Osteocyte (in vitro differentiated cells): ENCODE results near the gene XYLB. TPM values are rescaled to one million over a fixed set of nuclear protein-coding genes. Genes with fewer than 3 reads are reported as not detected.

Experiments used
- DNase-seq: peaks from one replicate; pipeline ENCODE4 v3.0.0; 2021; ENCODE audit warnings: mixed read lengths; ENCODE audit not compliant: unreplicated experiment; ENCODE audit errors: extremely low spot score
- H3K27ac Mint-ChIP-seq: one replicate; pipeline ENCODE4 v1.8.0; 2021; ENCODE audit warnings: mild to moderate bottlenecking, mixed read lengths; ENCODE audit not compliant: unreplicated experiment
- H3K27me3 Mint-ChIP-seq: one replicate; pipeline ENCODE4 v1.8.0; 2021; ENCODE audit warnings: mixed read lengths; ENCODE audit not compliant: unreplicated experiment
- H3K36me3 Mint-ChIP-seq: one replicate; pipeline ENCODE4 v1.8.0; 2021; ENCODE audit warnings: mixed read lengths; ENCODE audit not compliant: unreplicated experiment
- H3K4me1 Mint-ChIP-seq: one replicate; pipeline ENCODE4 v1.8.0; 2021; ENCODE audit warnings: mixed read lengths; ENCODE audit not compliant: unreplicated experiment
- H3K4me3 Mint-ChIP-seq: one replicate; pipeline ENCODE4 v1.8.0; 2021; ENCODE audit warnings: mild to moderate bottlenecking, moderate library complexity, mixed read lengths; ENCODE audit not compliant: unreplicated experiment
- H3K9me3 Mint-ChIP-seq: one replicate; pipeline ENCODE4 v1.8.0; 2021; ENCODE audit warnings: mixed read lengths; ENCODE audit not compliant: unreplicated experiment
- CTCF ChIP-seq: fragments of 200-600 bp; sonication (generic); IDR thresholded peaks from 2 replicates; pipeline ENCODE4 v1.5.0; 2021; ENCODE audit warnings: antibody characterized with exemption, mild to moderate bottlenecking, moderate library complexity
- total RNA-seq: library from RNA; stranded (reverse); gene quantifications from 2 replicates; pipeline ENCODE4 v1.2.1, GENCODE V29; 2021

The XYLB gene
- total RNA-seq, 1 donor from 2014 or later, result 6.3 TPM

- no peaks in the 10 kb centered on the region for H3K4me1 Mint-ChIP-seq
- DNase-seq, result no peak
- no peak for TF ChIP-seq CTCF
- no peaks in the 10 kb centered on the region for H3K9me3 Mint-ChIP-seq
- H3K27ac Mint-ChIP-seq, result no peak overlapping the region
- H3K27me3 Mint-ChIP-seq, result peaks cover 30% of the 10 kb centered on the region
- H3K4me3 Mint-ChIP-seq, result no peak overlapping the region
- no peaks in the 10 kb centered on the region for H3K36me3 Mint-ChIP-seq
Observed at GRCh38 chr3:38334142-38335055, 12.2 kb upstream of the XYLB start.

GRCh38 chr3:38335263-38335662 lies 11.3 kb upstream of the XYLB start:
- H3K36me3 Mint-ChIP-seq, result no peaks in the 10 kb centered on the region

GRCh38 chr3:38337703-38338102 lies 8.9 kb upstream of the XYLB start:
- Mint-ChIP-seq H3K4me3 (no peak overlapping the region), H3K27ac (no peak overlapping the region), H3K9me3 (no peaks in the 10 kb centered on the region), H3K36me3 (no peaks in the 10 kb centered on the region), H3K4me1 (no peaks in the 10 kb centered on the region), H3K27me3 (peaks cover 41% of the 10 kb centered on the region)
- TF ChIP-seq CTCF, result no peak
- no peak for DNase-seq

More at GRCh38 chr3:38335263-38335662, 11.3 kb upstream of the XYLB start:
- H3K9me3 Mint-ChIP-seq, result no peaks in the 10 kb centered on the region
- no peak overlapping the region for H3K4me3 Mint-ChIP-seq
- H3K4me1 Mint-ChIP-seq, result no peaks in the 10 kb centered on the region
- no peak for TF ChIP-seq CTCF
- H3K27ac Mint-ChIP-seq, result no peak overlapping the region
- H3K27me3 Mint-ChIP-seq, result peaks cover 39% of the 10 kb centered on the region
- DNase-seq, result no peak

- H3K27me3 Mint-ChIP-seq, result peaks cover 12% of the 10 kb centered on the region
- H3K36me3 Mint-ChIP-seq, result no peaks in the 10 kb centered on the region
- H3K9me3 Mint-ChIP-seq, result no peaks in the 10 kb centered on the region
- no peak for DNase-seq
- peak; percentile 42 for TF ChIP-seq CTCF
- peaks cover 8% of the 10 kb centered on the region for H3K4me1 Mint-ChIP-seq
- H3K4me3 Mint-ChIP-seq, result no peak overlapping the region
- no peak overlapping the region for H3K27ac Mint-ChIP-seq
Observed at GRCh38 chr3:38343797-38344594, 2.6 kb upstream of the XYLB start.
